HS-5 (cell line): ENCODE results near the gene WRAP53.

ENCODE experiments used
- DNase-seq: peaks from one replicate; pipeline ENCODE4 v3.0.0-alpha.2; 2012; ENCODE audit warnings: low read depth

Gene WRAP53

GRCh38 chr17:7684851-7685532 lies 3.3 kb upstream of the WRAP53 start:
- DNase-seq: no peak

- DNase-seq: no peak
These were observed 2.6 kb upstream of the WRAP53 start for GRCh38 chr17:7685533-7686221.

- peak; percentile 91 for DNase-seq
These were observed 1.8 kb upstream of the WRAP53 start for GRCh38 chr17:7686222-7687071.

- peak; percentile 88 for DNase-seq
These were observed 987 bp upstream of the WRAP53 start, which contains the start of gene TP53 for GRCh38 chr17:7687072-7687907. Gene TP53, minus strand, starts transcription at chr17:7687490. Its CDS starts 10,896 bp downstream, at chr17:7676594.

- no peak for DNase-seq
These were observed 585 bp downstream of the WRAP53 start for GRCh38 chr17:7688808-7689316.

GRCh38 chr17:7695586-7695985 lies 7.3 kb downstream of the WRAP53 start:
- no peak for DNase-seq

- DNase-seq: no peak
These were observed 9.7 kb downstream of the WRAP53 start for GRCh38 chr17:7697828-7698588.

GRCh38 chr17:7700510-7700909 lies 12.2 kb downstream of the WRAP53 start:
- DNase-seq: no peak

GRCh38 chr17:7701681-7702080 lies 13.4 kb downstream of the WRAP53 start:
- no peak for DNase-seq

- DNase-seq: no peak
These were observed 14.5 kb downstream of the WRAP53 start for GRCh38 chr17:7702776-7703175.

GRCh38 chr17:7703584-7704479 lies 15.6 kb downstream of the WRAP53 start:
- no peak for DNase-seq

GRCh38 chr17:7704601-7705268 lies 16.5 kb downstream of the WRAP53 start, which contains the start of gene EFNB3:
Gene EFNB3, plus strand, starts transcription at chr17:7705202. Its CDS starts 397 bp downstream, at chr17:7705599.
- DNase-seq: no peak

- DNase-seq: no peak
These were observed 17.3 kb downstream of the WRAP53 start for GRCh38 chr17:7705269-7706255.

GRCh38 chr17:7706631-7707354 lies 18.5 kb downstream of the WRAP53 start:
- DNase-seq: no peak

- DNase-seq: no peak
These were observed 19.2 kb downstream of the WRAP53 start for GRCh38 chr17:7707446-7707845.

- no peak for DNase-seq
These were observed 19.8 kb downstream of the WRAP53 start for GRCh38 chr17:7707858-7708750.
